GM12878 (cell line): ENCODE results near the gene SELP.

Experiments
- BRCA1 ChIP-seq: IDR thresholded peaks from 2 replicates; pipeline ENCODE4 v1.6.1; 2011; ENCODE audit warnings: low read depth, low read length, improper control_type of control experiment
- CBFB ChIP-seq: IDR thresholded peaks from 2 replicates; pipeline ENCODE4 v1.6.1; 2016; ENCODE audit warnings: antibody characterized with exemption, low read depth
- CTCF ChIP-seq, 3 experiments: IDR thresholded peaks in 2 of 3; conservative IDR thresholded peaks in 1 of 3; 2 replicates each; pipeline ENCODE4 v1.5.1; 2011; ENCODE audit warnings: low read depth in 3 of 3, low read length in 3 of 3, mild to moderate bottlenecking in 3 of 3, control low read depth in 2 of 3, moderate library complexity in 2 of 3, inconsistent platforms in 1 of 3, mixed read lengths in 1 of 3; ENCODE audit not compliant: control insufficient read depth in 2 of 3, insufficient read depth in 1 of 3; ENCODE audit errors: extremely low read depth in 1 of 3
- HDGF ChIP-seq: fragments of 450-650 bp; IDR thresholded peaks from 2 replicates; pipeline ENCODE4 v1.6.1; 2016; ENCODE audit warnings: antibody characterized with exemption
- JUNB ChIP-seq: IDR thresholded peaks from 2 replicates; pipeline ENCODE4 v1.6.1; 2016; ENCODE audit warnings: antibody characterized with exemption, mild to moderate bottlenecking
- MAX ChIP-seq: IDR thresholded peaks from 2 replicates; pipeline ENCODE4 v1.6.1; 2012; ENCODE audit warnings: low read depth, low read length, improper control_type of control experiment
- POLR2AphosphoS5 ChIP-seq: IDR thresholded peaks from 2 replicates; pipeline ENCODE4 v1.6.1; 2011; ENCODE audit warnings: mild to moderate bottlenecking, low read length, inconsistent platforms
- PRDM15 ChIP-seq: fragments of 450-650 bp; formaldehyde crosslinking; IDR thresholded peaks from 2 replicates; pipeline ENCODE4 v1.4.0; 2020; ENCODE audit warnings: mild to moderate bottlenecking, moderate library complexity
- RFX5 ChIP-seq: IDR thresholded peaks from 2 replicates; pipeline ENCODE4 v1.6.1; 2011; ENCODE audit warnings: low read depth, low read length, improper control_type of control experiment
- TAF1 ChIP-seq: IDR thresholded peaks from 2 replicates; pipeline ENCODE4 v1.6.1; 2011; ENCODE audit warnings: mild to moderate bottlenecking, low read depth, low read length, borderline replicate concordance
- TCF12 ChIP-seq: IDR thresholded peaks from 2 replicates; pipeline ENCODE4 v1.6.1; 2011; ENCODE audit warnings: low read depth, mild to moderate bottlenecking, low read length

GRCh38 chr1:169586067-169586394 lies 43.9 kb downstream of the SELP start:
- TF ChIP-seq CTCF (IDR thresholded peaks at IDR 0.05 in 2 of 3, conservative IDR thresholded peaks at IDR 0.05 in 1 of 3; ENCODE audit: control insufficient read depth in 2 of 3, extremely low read depth in 1 of 3, insufficient read depth in 1 of 3, low read depth in 3 of 3, low read length in 3 of 3) (no peak), BRCA1 (no peak), PRDM15 (no peak), TAF1 (no peak), RFX5 (no peak), TCF12 (no peak), CBFB (no peak), HDGF (no peak), POLR2AphosphoS5 (no peak), MAX (no peak), JUNB (no peak)
